HG03066 (cell line): ENCODE data around the gene AHRR.

Experiments
- ATAC-seq: cut with Tn5 transposase; IDR thresholded peaks from one replicate; pipeline ENCODE4 v1.9.1; 2021; ENCODE audit warnings: low read depth; ENCODE audit not compliant: unreplicated experiment

AHRR gene

DNA sequence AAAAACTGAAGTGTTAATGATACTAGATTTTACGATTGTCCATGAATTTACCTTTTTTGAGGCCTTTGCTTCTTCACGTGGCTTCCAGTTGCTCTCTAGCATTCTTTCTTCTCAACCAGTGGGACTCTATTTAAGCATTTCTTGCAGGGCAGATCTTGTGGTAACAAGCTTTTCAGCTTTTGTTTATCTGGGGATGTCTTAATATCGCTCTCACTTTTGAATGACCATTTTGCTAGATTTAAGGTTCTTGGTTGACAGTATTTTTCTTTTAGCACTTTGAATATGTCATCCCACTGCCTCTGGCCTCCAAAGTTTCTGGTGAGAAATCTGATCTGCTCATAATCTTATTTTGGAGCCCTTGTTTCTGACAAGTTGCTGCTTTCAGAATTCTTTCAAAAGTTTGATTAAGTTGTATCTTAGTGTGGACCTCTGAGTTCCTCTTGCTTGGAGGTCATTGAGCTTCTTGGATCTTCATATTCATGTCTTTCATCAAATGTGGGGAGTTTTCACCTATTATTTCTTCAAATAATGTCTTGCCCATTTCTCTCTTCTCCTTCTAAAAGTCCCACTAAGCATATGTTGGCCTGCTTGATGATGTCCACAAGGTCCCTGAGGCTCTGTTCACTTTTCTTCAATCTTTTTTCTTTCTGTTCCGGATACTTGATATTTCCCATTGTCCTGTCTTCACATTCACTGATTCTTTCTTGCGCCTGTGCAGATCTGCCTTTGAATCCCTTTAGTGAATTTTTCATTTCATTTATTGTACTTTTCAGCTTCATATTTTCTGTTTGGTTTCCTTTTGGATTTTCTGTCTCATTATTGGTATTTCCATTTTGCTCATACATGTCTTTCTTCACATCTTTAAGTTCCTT lies 130.3 kb downstream of the AHRR start:
- ATAC-seq = no peak

DNA sequence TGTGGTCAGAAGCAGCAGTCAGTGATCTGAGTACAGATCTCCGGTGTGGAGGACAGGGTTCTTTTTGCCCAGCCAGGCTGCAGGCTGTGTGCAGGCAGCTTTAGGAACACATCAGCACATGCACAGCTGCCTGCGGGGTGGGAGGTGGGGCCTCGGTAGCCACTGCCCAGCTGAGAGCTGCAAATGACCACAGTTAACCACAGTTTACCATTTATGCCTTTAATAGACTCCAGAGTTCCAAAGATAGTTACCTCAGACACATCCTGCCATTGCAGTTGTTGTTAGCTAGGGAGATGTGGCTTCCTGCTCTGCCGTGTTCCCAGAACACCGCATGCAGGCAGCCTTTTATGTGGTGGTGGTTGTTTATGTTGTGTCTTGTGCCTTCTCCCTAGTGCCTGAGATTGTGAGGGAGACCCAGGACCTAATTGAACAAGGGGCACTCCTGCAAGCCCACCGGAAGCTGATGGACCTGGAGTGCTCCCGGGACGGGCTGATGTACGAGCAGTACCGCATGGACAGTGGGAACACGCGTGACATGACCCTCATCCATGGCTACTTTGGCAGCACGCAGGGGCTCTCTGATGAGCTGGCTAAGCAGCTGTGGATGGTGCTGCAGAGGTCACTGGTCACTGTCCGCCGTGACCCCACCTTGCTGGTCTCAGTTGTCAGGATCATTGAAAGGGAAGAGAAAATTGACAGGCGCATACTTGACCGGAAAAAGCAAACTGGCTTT lies 131.6 kb downstream of the AHRR start:
- no peak for ATAC-seq

DNA sequence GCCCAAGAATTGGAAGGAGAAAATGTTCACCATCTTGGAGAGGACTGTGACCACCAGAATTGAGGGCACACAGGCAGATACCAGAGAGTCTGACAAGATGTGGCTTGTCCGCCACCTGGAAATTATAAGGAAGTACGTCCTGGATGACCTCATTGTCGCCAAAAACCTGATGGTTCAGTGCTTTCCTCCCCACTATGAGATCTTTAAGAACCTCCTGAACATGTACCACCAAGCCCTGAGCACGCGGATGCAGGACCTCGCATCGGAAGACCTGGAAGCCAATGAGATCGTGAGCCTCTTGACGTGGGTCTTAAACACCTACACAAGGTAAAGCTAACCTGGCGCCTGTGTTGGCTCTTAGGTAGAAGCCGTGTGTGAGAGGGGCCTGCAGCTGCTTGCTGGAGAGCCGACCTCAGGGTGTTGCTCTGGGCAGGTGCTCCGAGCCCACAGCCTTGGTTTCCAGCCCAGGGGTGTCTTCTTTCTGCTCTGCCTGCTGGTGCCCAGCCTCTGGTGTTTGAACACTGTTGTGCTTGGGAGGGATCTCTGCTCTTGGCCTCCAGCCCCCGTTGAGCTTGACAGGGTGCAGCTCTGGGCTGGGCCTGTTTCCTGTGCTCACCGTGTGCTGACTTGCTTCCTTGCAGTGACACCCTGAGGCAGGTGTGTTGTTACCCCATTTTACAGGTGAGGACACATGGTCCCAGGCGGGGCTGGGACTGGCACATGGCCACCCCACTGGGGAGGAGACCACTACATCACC lies 132.4 kb downstream of the AHRR start:
- ATAC-seq = no peak

DNA sequence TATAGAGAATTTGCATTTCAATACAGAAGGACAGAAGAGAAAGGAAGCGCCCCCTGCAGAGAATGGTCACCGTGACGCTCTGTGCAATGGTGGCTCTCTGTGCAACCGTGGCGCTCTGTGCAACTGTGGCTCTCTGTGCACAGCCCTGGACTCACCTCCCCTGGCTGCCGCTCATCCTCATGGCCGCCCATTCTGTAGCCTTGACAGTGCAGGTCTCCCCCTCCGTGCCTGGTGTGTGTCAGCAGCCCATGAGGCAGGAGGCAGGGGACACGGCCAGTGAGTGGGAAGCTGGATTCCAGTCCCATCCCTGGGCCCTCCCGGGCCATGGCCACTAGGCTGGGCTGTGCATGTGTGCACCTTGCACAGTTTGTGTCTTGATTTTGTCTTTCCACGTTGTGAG lies 133.4 kb downstream of the AHRR start:
- no peak for ATAC-seq

DNA sequence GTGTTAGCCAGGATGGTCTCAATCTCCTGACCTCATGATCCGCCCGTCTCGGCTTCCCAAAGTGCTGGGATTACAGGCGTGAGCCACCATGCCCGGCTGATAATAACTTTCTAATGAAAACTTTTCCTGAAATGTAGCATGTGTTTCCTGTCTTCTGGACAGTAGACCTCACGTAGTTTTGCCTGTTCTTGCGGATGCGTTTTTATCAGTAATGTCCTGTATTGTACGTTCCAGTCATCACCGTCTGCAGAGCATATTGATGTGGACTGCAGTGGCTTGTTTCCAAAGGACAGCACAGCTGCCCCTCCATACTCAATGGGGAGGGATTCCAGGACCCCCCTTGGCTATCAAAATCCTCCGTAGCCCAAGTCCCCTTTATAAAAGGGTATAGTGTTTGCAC lies 134.3 kb downstream of the AHRR start:
- no peak for ATAC-seq

DNA sequence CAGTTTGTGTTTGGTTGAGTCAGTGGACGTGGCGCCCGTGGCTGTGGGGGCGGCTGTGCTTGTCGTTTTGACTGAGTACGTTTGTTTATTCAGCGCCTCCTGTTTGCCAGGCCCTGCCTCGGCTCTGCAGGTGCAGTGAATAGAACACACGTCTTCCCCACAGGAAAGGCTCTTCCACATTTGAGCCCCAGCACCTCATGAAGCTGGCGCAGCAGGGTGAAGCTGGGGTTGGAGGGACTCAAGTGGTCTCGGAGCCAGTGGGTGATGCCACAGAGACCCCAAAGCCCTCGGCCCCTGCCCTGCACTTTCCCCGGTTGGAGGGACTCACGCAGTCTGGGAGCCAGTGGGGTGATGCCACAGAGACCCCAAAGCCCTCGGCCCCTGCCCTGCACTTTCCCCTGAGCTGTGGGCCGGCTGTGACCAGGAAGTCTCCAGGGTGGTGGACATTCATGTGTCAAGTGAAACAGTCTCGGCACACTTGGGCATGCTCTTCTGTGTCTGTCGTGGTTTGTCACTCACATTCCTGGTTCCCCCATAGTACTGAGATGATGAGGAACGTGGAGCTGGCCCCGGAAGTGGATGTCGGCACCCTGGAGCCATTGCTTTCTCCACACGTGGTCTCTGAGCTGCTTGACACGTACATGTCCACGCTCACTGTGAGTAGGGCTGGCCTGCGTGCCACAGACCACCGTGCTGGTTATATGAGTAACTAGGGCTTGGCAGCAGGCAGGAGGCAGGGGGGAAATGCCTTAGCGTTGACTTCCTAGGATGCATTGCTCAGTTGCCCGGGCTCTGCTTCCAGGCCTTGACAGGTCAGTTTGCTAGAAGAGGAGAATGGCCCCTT lies 135.1 kb downstream of the AHRR start:
- ATAC-seq = no peak

DNA sequence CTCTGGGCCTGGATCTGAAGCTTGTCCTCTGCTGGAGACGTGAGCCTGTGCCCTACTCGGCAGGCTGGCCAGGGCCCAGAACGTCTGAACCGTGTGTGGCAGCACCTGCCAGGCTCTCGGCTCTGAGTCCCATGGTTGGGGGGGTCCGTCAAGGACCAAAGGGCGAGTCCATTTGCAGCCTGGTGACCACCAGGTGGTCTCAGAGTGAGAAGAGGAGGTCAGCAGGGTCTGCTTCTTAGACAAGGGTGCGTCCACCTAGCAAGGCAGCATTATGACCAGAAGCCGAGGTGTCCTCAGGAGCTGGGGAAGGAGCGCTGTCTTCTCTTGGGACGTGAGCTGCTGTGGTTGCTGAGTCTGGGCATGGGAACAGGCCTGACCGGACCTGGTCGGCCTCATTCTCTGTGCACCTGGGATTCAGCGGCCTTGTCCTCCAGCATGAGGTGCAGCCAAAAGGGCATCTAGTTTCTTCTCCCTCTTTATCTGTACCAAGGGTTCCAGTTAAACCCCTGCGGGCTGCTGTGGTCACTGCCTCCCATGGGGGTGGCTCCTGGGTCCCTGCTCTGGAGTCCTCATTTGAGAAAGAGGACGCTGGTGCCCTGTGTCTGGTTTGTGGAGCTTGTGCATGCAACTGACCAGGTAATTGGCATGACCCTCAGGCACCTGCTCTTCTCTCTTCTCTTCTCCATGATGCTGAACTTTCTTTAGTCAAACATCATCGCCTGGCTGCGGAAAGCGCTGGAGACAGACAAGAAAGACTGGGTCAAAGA lies 135.9 kb downstream of the AHRR start:
- no peak for ATAC-seq

DNA sequence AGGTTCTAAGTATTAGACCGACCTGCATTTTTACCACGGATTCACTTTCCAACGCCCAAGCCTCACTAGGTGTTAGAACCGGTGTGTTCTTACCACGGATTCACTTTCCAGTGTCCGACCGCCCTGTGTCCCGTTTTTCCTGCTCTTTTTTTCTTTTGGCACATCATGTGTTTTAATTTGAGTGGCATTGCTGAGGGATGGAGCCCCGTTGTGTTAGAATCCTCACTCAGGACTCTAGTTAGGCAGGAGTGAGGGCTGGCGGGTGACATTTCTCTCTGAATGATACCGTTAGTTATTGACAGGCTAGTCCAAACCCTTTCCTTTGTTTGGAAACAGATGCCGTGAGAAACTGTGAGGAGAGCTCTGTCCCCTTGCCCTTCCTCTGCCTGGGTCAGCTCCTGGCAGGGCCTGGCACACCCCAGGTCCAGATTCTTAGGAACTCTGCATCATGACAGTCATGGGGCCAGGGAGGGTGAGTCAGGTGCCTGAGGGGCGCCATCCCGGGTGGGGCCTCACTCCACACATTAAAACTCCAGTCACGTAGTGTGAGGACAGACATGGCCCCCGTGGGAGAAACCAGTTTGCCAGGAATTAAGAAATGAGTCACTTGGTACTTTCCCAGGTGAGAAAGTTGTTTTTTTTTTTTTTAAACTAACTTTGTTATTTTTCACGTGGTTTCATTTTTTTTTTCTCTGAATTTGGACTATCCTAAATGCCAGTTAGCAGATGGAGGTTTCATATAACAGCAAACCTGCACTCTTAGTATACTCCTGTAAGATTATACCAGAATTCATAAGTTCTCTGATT lies 137.2 kb downstream of the AHRR start:
- peak; percentile 59 for ATAC-seq

DNA sequence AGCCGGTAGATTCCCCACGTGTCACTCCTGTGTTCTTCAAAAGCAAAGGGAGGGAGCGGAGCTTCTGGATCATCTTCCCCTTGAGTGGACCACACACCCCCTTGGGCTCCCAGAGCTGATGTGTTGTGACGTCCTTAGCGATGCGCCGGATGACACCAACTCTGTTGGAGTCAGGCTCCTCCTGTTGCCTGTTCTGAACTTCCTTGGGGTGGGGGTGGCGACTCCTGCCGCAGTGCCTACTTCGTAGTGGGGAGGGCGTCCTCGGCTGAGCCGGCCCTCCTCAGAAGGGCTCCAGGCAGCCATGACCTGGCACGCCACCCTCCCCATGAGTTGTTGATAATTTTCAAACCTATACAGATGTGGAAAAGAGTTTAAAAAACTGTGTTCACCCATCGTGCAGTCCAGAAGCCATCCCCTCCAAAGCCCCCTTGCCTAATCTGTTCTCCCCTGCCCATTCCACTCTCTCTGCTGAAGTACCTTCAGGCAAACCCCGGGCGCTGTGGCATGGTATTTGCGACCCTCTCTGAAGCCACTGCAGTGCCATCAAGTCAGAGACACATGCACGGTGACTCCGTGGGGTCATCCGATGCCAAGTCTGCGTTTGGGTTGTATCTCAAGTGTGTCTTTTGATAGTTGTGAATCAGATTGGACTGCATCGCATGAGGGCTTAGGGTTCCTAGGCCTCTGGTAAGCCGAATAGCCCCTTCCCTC lies 138.2 kb downstream of the AHRR start:
- no peak for ATAC-seq

DNA sequence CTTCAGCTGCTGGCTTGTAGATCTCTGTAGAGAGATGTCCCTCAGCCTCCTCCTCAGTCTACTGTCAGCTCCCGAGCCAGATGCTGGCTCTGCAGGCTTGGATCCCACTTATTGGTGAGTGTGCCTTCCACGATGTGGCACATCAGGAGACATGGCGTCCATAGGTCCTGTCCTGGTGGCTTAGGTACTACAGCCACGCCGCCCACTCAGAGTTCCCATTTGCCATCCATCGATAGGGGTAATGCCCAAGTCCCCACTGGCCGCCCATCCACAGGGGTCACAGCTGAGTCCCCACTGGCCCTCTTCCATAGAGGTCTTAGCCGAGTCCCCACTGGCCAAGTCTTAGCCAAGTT lies 138.7 kb downstream of the AHRR start:
- no peak for ATAC-seq

DNA sequence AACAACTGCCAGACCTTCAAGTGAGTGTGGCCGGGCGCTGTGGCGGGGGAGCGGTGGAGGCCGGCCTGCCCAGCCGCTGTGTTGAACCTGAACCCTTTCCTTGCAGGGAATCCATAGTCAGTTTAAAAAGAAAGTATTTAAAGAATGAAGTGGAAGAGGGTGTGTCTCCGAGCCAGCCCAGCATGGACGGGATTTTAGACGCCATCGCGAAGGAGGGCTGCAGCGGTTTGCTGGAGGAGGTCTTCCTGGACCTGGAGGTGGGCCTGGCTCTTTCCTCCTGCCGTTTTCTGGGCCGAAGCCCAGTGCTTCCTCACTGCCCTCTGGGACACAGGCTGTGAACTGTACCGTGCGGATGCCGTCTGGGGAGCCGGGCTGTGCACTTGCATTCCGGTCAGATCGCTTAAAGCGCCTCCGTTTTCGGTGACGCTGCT lies 140.6 kb downstream of the AHRR start:
- ATAC-seq = no peak

DNA sequence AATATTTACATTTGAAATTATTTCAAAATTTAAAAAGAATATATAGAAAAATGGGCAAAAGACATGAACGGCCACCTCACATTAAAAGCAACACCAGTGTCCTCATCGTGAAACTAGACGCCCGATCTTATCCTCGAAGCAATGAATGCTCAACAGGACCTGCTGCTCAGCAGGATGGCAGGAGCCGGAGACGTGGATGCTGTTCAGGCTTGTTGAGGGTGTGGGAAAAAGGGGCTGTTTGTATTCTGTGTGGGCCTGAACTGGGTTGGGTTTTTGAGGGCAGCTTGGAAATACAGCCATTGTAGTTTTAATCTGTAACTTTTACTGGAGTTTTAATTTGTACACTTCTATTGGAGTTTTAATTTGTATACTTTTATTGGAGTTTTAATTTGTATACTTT lies 141.8 kb downstream of the AHRR start:
- ATAC-seq = no peak

DNA sequence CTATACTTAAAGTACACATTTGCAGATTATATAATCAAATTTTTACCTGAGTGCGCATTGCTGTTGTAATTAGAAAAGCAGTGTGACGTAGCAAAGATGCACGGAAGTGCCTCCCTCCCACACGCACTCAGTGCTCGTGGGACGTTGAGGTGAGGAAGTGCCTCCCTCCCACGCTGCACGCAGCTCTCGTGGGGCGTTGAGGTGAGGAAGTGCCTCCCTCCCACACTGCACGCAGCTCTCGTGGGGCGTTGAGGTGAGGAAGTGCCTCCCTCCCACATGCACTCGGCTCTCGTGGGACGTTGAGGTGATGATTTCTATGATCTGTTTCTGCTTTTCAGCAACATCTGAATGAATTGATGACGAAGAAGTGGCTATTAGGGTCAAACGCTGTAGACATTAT lies 142.4 kb downstream of the AHRR start:
- ATAC-seq = no peak

DNA sequence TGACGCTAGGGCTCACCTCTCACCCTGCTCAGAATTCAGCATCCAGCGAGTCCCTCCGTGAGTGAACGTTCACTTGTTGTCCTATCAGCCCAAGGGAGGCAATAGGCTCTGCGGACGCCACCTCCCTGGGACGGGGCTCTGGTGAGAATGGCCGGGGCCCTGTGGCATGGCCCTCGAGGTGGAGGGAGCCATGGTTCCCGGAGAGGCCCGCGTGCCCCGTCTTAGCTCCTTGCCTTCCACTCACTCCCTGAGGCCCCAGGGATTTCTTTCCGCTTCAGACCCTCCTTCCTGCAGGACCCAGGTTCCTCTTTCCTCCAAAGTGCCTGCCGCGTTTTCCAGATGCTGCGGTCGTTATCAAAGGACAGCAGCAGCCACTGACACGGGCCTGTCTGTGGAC lies 142.9 kb downstream of the AHRR start:
- ATAC-seq = no peak

DNA sequence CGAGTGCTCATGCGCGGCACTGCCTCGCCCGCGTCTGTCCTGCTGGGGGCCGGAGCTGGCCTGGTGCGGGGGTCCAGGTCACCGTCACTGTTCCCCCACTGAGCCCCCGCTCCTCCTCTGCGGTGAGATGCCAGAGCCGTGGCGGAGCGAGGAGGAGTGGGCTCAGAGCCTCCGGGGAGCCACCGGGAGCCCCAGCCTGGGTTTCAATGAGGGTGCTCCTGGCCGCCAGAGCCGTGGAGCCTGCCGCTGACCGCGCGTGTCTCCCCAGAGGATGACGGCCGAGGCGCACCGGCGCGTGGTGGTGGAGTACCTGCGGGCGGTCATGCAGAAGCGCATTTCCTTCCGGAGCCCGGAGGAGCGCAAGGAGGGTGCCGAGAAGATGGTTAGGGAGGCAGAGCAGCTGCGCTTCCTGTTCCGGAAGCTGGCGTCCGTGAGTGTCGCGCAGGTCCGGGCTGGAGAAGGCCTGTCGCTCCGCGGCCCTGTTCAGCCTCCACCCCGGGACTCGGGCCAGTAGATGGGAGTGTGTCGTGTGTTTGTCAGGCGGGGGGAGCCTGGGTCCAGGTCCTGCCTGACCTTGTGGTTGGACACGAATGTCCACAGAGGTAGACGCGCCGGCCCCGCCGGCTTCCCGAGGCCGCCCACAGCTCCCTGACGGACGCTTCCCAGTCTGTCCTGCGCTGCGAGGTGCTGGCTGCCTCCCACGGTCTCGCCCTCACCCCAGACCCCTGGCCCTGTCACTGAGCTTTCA lies 143.5 kb downstream of the AHRR start:
- no peak for ATAC-seq

DNA sequence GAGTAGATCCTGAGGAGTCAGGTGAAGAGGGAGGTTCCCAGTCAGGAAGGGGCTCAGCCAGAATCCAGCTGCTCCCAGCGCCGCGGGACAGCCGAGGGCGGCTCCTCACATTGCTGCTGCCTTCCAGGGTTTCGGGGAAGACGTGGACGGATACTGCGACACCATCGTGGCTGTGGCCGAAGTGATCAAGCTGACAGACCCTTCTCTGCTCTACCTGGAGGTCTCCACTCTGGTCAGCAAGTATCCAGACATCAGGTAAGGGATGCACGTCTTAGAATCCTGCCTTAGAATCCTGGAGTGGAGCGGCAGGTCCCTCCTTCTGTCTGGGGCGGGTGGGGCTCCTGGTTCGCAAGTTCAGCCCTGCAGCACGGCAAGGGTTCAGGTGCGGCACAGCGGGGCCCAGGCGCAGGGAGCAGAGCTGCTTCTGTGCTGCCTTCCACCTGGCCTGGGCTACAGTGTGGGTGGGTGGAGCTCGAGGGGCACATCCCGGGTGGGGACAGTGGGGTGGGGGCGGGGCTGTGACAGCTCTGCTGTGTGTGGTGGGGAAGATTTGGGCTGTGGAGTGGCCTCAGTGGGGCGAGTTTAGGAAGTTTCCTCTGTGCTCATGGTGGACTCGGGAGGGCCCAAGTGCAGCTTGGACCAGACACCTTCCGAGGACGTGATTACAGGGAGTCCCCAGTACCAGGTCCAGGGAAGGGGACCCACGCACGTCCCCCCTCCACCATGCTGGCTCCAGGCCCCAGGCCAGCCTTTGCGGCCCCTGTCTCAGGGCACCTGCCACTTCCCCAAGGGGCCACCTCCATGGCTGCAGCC lies 144.3 kb downstream of the AHRR start:
- no peak for ATAC-seq
